Activated CD8-positive, alpha-beta memory T cell treated with anti-CD3 and anti-CD28 coated beads, Interleukin-2, amount 50 U/mL, for 1 hour (primary cell): ENCODE data around the gene THSD1.
"Not testable (repeated sequence)": the region's sequence is repeated elsewhere in the genome, so short reads cannot be mapped to it uniquely, and the experiment has no call there.

Experiments used
- DNase-seq: peaks from one replicate; pipeline ENCODE4 v3.0.0-alpha.2; 2020; ENCODE audit errors: extremely low read depth

THSD1 gene

GRCh38 chr13:52408071-52408658 lies 2.2 kb upstream of the THSD1 start:
- not testable (repeated sequence) for DNase-seq

- DNase-seq, result not testable (repeated sequence)
Observed at GRCh38 chr13:52407436-52407835, 1.5 kb upstream of the THSD1 start.

GRCh38 chr13:52406629-52407028 lies 657 bp upstream of the THSD1 start:
- no peak for DNase-seq

GRCh38 chr13:52405369-52405766 lies 604 bp downstream of the THSD1 start:
- no peak for DNase-seq

- DNase-seq, result no peak
Observed at GRCh38 chr13:52399708-52400107, 6.3 kb downstream of the THSD1 start.

GRCh38 chr13:52399046-52399445 lies 6.9 kb downstream of the THSD1 start:
- DNase-seq, result no peak

- no peak for DNase-seq
Observed at GRCh38 chr13:52395704-52396103, 10.3 kb downstream of the THSD1 start.

GRCh38 chr13:52394586-52394985 lies 11.4 kb downstream of the THSD1 start:
- no peak for DNase-seq

- DNase-seq, result no peak
Observed at GRCh38 chr13:52393572-52394357, 12.2 kb downstream of the THSD1 start.

- no peak for DNase-seq
Observed at GRCh38 chr13:52387721-52388120, 18.3 kb downstream of the THSD1 start.

- no peak for DNase-seq
Observed at GRCh38 chr13:52385870-52386269, 20.1 kb downstream of the THSD1 start.

GRCh38 chr13:52383366-52383765 lies 22.6 kb downstream of the THSD1 start:
- DNase-seq, result no peak

- DNase-seq, result no peak
Observed at GRCh38 chr13:52378312-52378711, 27.7 kb downstream of the THSD1 start.

- DNase-seq, result no peak
Observed at GRCh38 chr13:52377898-52378297, 28.1 kb downstream of the THSD1 start.

GRCh38 chr13:52374873-52375411 lies 31.0 kb downstream of the THSD1 start:
- no peak for DNase-seq

GRCh38 chr13:52374389-52374788 lies 31.6 kb downstream of the THSD1 start:
- DNase-seq, result no peak

- DNase-seq, result not testable (repeated sequence)
Observed at GRCh38 chr13:52373277-52373676, 32.7 kb downstream of the THSD1 start.

- no peak for DNase-seq
Observed at GRCh38 chr13:52371736-52372247, 34.2 kb downstream of the THSD1 start.

- DNase-seq, result no peak
Observed at GRCh38 chr13:52366291-52366690, 39.7 kb downstream of the THSD1 start.

- DNase-seq, result not testable (repeated sequence)
Observed at GRCh38 chr13:52362169-52362887, 43.6 kb downstream of the THSD1 start.

- no peak for DNase-seq
Observed at GRCh38 chr13:52361225-52361624, 44.7 kb downstream of the THSD1 start.

- DNase-seq, result no peak
Observed at GRCh38 chr13:52359534-52359933, 46.4 kb downstream of the THSD1 start.
